ENCODE results near the gene ELF3. TPM values are rescaled to one million over a fixed set of nuclear protein-coding genes. Genes with fewer than 3 reads are reported as not detected.

The ELF3 gene
- total and polyA plus RNA-seq, 2 of the 13 experiments (the other 11 are each of a cell fraction or from before 2014, with no cell fraction given): 11.5 to 55.1 TPM

- peak; percentile 58; the same call in 1 of the 2 replicates for TF ChIP-seq NR2C2 (CRISPR knock-in tag; IDR thresholded peaks at IDR 0.05; ENCODE audit: borderline replicate concordance)
- 0 out of 2 replicates have a peak, but pooled peaks have one; percentile 61 for TF ChIP-seq TIGD3 (CRISPR knock-in tag; IDR thresholded peaks at IDR 0.05; ENCODE audit: borderline replicate concordance)
- peak; percentile 17 for TF ChIP-seq ZNF883 (CRISPR knock-in tag; IDR thresholded peaks at IDR 0.05; ENCODE audit: not compliant biosample characterization)
- TF ChIP-seq PHF8 (CRISPR knock-in tag; IDR thresholded peaks at IDR 0.05): peak; percentile 77
- TF ChIP-seq ZC3H13 (CRISPR knock-in tag; IDR thresholded peaks at IDR 0.05): 0 out of 2 replicates have a peak, but pooled peaks have one; percentile 46
- TF ChIP-seq ZNF629 (CRISPR knock-in tag; conservative IDR thresholded peaks at IDR 0.05): no peak; the same call in 1 of the 2 replicates
- TF ChIP-seq CCDC6 (CRISPR knock-in tag; IDR thresholded peaks at IDR 0.05): peak; percentile 52; the same call in 1 of the 2 replicates
- TF ChIP-seq MTF2 (CRISPR knock-in tag; IDR thresholded peaks at IDR 0.05; ENCODE audit: borderline replicate concordance): no peak; the same call in 1 of the 2 replicates
- TF ChIP-seq TCF12 (IDR thresholded peaks at IDR 0.05): no peak
- TF ChIP-seq TCF12 (CRISPR knock-in tag; IDR thresholded peaks at IDR 0.05): 0 out of 2 replicates have a peak, but pooled peaks have one; percentile 52
- TF ChIP-seq ZNF253 (CRISPR knock-in tag; IDR thresholded peaks at IDR 0.05; ENCODE audit: borderline replicate concordance): no peak
- no peak; the same call in 1 of the 2 replicates for TF ChIP-seq ZNF766 (CRISPR knock-in tag; IDR thresholded peaks at IDR 0.05; ENCODE audit: borderline replicate concordance)
- TF ChIP-seq ZNF567 (CRISPR knock-in tag; IDR thresholded peaks at IDR 0.05; ENCODE audit: borderline replicate concordance): 0 out of 2 replicates have a peak, but pooled peaks have one; percentile 56
- TF ChIP-seq ZFYVE20 (CRISPR knock-in tag; IDR thresholded peaks at IDR 0.05; ENCODE audit: borderline replicate concordance, low read depth): 0 out of 2 replicates have a peak, but pooled peaks have one; percentile 35
Observed at GRCh38 chr1:201982623-201983379, 27.6 kb upstream of the ELF3 start, which contains the start of gene RNPEP (continued).
